ENCODE results near the gene ZFX.

DNA sequence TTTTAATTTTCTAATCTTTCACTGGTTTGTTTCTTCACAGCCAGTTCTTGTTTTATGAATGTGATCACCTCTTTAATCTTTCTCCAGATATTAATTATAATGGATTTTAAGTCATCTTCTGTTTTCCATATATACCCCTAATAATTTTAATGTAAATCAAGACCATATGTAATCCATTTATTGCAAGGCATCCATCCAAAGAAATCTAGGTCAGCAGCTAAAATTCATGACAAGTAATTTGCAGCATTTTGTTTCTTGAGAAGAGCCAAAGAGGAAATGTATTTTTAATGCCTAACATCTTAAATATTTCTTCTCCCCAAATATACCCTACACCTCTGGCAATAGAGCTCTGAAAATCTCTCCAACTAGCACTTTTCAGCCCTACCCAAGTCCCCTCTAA lies 83.3 kb downstream of the ZFX start:
- TF ChIP-seq, protein P1, sequence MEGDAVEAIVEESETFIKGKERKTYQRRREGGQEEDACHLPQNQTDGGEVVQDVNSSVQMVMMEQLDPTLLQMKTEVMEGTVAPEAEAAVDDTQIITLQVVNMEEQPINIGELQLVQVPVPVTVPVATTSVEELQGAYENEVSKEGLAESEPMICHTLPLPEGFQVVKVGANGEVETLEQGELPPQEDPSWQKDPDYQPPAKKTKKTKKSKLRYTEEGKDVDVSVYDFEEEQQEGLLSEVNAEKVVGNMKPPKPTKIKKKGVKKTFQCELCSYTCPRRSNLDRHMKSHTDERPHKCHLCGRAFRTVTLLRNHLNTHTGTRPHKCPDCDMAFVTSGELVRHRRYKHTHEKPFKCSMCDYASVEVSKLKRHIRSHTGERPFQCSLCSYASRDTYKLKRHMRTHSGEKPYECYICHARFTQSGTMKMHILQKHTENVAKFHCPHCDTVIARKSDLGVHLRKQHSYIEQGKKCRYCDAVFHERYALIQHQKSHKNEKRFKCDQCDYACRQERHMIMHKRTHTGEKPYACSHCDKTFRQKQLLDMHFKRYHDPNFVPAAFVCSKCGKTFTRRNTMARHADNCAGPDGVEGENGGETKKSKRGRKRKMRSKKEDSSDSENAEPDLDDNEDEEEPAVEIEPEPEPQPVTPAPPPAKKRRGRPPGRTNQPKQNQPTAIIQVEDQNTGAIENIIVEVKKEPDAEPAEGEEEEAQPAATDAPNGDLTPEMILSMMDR (IDR thresholded peaks at IDR 0.05; ENCODE audit: borderline replicate concordance, extremely low read depth, low read length, poor library complexity, severe bottlenecking), result no peak
- no peak for TF ChIP-seq EZH2 (IDR thresholded peaks at IDR 0.05; ENCODE audit: borderline replicate concordance, low read depth, low read length, severe bottlenecking)
